HL-60/S4 treated with retinoic acid at 250 ng/mL for 4 days and 3 days (cell line): ENCODE results near the gene LCMT1.
"Not testable (repeated sequence)": the region's sequence is repeated elsewhere in the genome, so short reads cannot be mapped to it uniquely, and the experiment has no call there.

Source experiments
- in situ Hi-C: fragments of 300-500 bp; cut with MboI; formaldehyde crosslinking; loops from 2 replicates; pipeline ENCODE4 v1.7.0; 2022; ENCODE audit warnings: low sequenced_read_pairs

Gene LCMT1

DNA sequence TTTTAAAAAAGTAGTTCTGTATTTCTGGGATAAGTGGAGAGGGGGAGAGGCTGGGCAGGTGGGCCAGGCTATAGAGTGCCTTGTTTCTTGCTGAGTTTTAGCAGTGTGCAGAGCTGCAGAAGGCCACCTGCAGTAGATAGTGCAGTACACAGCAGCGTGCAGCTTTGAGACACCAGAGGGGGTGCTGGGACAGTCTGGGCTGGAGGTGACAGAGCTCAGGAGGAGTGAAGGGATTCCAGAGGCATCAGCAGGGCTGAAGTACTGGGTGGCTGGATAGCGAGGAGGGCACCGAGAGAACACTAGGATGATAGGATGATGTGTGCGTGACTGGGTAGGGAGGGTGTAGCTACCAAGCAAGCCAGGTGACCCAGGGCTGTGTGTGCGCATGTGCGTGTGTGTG is 26.6 kb downstream of the LCMT1 start:
- in situ Hi-C loops, result no loop called here

DNA sequence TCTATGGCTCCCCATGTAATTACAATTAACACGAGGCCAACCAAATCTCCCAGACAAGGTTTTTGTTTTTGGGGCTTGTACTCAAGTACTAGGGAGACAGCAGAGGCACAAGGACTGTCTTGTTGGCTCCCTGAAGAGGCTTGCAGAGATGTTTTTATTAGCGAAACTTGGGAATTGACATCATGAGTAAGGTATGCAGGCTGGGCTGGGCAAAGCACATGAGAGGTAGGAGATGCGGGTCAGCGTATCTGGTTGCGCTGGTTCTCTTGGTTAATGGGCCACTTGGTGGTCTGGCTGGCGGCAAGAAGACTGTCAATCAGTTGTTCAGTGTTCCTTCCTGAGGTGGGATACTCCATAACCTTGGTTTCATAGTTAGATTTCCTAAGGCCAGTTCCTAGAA is 28.9 kb downstream of the LCMT1 start:
- in situ Hi-C loops, result no loop called here

DNA sequence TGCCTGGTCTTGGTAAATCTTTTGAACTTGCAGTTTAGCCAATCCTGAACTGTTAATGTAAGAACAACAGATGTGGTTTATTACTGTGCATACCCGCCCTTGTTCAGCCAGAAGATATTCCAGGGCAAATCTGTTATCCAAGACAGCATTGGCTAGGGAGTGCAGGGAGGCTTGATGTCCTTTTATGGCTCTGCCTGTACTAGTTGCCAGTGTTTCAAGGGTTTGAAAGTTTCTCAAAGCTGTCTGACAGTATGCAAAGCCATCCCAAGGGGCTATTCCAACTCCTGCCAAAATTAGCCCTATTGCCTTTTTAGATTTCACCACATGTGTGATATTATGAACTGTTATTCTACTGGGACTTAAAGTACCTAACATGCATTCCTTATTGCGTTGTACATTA is 30.1 kb downstream of the LCMT1 start:
- in situ Hi-C loops, result no loop called here

GRCh38 chr16:25143928-25144327 is 32.4 kb downstream of the LCMT1 start:
- in situ Hi-C loops, result no loop called here

DNA sequence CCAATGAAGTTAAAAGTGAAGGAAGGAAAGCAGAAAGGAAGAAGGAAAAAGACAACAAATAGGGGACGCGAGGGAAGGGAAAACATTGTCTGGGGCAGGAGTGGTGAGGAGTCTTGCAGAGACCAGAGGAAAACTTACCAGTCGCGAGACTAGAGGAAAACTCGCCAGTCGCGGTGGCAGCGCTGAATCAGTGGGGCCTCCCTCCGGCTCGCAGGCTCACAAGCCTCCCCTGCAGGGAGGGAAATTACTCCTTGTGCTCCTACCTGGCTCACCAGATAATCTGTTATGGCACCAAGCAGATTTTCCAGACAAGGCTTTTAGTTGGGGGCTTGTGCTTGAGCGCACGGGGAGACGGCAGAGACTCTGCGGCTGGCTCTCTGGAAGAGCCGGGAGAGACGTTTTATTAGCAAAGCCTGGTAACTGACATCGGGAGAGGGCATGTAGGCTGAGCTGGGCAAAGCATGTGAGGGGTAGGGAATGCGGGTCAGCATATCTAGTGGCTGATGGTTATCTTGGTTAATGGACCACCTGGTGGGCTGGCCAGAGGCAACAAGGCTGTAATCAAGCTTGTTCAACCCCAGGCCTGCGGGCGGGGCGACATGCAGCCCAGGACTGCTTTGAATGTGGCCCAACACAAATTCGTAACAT is 37.1 kb downstream of the LCMT1 start:
- in situ Hi-C loops, result no loop called here

GRCh38 chr16:25151996-25152395 is 40.5 kb downstream of the LCMT1 start:
- in situ Hi-C loops, result no loop called here

DNA sequence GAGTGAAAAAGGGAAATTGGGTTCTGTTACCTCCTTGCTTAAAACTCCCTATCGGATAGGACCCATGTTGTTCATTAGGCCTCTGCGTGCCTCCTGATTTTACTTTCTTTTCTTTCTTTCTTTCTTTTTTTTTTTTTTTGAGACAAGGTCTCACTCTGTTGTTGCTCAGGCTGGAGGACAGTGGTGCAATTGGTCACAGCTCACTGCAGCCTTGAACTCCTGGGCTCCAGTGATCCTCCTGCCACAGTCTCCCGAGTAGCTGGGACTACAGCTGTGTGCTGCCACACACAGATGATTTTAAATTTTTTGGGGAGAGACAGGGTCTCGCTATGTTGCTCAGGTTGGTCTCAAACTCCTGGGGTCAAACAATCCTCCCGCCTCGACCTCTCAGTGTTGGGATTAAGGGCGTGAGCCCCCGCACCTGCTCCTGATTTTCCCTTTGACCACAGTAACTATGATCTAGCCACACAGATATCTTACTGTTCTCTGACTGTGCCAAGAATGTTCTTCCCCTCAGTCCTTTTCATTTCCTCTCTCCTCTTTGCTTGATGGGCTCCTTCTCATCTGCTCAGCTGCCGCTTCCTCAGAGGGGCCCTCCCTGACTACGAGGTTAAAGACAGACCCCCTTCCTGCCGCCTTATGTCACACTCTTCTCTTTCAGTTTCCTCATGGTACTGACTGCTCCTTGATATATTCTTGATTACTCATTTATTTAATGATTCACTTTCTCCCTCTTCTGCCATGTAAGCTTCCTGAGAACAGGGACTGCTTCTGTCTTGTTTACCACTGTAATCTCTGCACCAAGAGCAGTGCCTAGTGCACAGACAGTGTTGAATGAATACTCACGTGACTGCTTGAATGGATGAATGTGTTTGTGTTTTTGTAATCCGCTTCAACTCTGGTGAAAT is 44.3 kb downstream of the LCMT1 start:
- in situ Hi-C loops, result no loop called here

DNA sequence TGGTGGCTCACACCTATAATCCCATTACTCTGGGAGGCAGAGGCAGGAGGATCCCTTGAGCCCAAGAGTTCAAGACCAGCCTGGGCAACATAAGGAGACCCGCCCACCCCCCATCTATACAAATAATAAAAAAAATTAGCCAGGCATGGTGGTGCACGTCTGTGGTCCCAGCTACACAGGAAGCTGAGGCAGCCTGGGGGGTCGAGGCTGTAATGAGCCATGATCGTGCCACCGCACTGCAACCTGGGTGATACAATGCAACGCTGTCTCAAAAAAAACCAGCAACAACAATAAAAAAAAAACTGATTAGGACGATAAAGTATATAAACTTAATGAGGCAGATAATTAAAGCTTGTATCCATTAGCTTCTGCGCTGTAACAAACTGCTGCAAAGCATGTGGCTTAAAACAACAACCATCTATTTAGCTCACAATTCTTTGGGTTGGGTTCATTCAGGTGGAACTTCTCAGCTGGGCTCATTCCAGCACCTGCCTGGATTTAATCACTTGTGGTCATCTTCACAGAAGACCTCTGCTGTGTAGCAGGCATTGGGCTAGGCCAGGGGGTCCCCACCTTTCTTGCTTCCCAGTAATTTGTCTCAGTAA is 45.8 kb downstream of the LCMT1 start:
- in situ Hi-C loops, result no loop called here

- in situ Hi-C loops, result no loop called here
Observed at GRCh38 chr16:25158401-25158800, 46.9 kb downstream of the LCMT1 start.

DNA sequence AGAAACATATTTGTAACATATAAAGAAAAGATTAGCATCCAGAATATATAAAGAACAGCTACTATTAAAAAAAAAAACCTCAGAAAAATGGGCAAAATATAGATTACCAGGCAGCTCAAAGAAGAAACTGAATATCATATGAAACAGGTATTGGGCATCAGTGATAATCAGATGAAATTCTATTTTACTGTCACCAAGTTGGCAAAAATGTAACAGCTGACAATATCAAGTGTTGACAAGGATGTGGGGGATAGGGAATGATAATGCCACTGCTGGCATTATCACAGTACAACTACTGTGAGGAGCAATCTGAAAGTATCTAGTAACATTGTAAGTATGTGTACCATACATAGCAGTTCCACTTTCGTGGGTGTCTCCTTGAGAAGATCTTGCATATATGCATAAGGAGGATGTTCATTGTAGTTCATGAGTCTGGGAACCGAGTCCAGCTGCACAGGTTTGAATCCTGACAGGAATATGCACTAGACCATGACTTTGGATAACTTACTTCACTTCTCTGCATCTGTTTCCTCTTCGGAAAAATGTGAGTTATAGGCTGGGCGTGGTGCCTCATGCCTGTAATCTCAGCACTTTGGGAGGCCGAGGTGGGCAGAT is 50.3 kb downstream of the LCMT1 start:
- in situ Hi-C loops, result no loop called here

GRCh38 chr16:25163683-25164082 is 52.1 kb downstream of the LCMT1 start:
- in situ Hi-C loops, result no loop called here

DNA sequence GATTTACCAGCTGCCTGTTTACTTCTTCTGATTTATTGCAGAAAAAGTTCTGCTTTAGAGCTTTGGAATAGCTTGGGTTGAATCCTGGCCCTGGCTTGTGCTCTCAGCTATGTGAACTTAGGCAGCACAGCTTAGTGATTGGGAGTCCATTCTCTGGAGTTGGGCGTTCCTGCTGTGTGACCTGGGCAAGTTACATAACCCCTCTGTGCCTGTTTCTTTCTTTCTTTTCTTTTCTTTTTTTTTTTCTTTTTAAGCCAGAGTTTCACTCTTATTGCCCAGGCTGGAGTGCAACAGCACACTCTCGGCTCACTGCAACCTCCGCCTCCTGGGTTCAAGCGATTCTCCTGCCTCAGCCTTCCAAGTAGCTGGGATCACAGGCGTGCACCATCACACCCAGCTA is 53.7 kb downstream of the LCMT1 start:
- in situ Hi-C loops, result no loop called here

DNA sequence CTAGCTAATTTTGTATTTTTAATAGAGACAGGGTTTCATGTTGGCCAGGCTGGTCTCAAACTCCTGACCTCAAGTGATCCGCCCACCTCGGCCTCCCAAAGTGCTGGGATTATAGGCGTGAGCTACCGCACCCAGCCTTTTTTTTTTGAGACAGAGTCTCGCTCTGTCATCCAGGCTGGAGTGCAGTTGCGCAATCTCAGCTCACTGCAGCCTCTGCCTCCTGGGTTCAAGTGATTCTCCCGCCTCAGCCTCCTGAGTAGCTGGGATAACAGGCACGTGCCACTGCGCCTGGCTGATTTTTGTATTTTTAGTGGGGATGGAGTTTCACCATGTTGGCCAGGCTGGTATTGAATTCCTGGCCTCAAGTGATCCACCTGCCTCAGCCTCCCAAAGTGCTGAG is 56.4 kb downstream of the LCMT1 start:
- in situ Hi-C loops, result not testable (repeated sequence)

DNA sequence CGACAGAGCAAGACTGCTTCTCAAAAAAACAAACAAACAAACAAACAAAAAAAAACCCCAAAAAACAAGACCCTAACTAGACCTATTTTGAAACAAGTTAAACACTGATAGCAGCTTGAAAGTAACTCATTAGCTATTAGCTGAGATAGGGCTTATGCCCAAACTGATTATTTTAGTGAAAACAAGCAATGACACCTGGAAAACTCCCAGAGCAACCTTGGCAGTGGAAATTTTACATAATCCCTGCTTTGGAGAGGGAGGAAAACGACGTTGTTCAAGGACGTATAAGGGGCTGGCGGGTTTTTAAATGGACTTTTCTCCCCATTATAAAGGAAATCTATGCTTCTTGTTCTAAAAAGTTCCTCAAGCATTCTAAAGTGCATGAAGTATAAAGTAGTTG is 59.8 kb downstream of the LCMT1 start:
- in situ Hi-C loops, result no loop called here

DNA sequence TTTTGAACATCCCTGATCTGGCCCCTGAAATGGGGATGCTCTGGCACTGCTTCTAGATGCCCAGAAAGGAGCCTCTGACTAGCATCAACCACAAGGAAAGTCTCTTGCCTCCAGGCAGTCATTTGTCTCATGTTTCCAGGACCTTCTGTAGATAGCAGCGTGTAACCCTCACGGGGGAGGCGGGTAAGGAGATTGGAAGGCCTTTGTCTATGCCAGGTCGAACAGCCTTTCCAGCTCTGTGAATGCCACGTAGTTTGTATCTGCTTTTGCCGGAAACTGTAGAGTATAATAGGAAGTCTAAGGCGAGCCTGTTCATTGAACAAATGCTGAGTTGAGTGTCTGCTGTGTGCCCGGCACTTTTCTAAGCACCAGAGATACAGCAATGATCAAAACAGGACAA is 61.3 kb downstream of the LCMT1 start:
- in situ Hi-C loops, result no loop called here

- in situ Hi-C loops, result no loop called here
Observed at GRCh38 chr16:25174285-25174684, 62.7 kb downstream of the LCMT1 start.

GRCh38 chr16:25176136-25176535 is 64.6 kb downstream of the LCMT1 start:
- in situ Hi-C loops, result no loop called here

GRCh38 chr16:25177512-25177830 is 65.9 kb downstream of the LCMT1 start:
- in situ Hi-C loops, result no loop called here

- in situ Hi-C loops, result no loop called here
Observed at GRCh38 chr16:25177831-25178688, 66.5 kb downstream of the LCMT1 start.

DNA sequence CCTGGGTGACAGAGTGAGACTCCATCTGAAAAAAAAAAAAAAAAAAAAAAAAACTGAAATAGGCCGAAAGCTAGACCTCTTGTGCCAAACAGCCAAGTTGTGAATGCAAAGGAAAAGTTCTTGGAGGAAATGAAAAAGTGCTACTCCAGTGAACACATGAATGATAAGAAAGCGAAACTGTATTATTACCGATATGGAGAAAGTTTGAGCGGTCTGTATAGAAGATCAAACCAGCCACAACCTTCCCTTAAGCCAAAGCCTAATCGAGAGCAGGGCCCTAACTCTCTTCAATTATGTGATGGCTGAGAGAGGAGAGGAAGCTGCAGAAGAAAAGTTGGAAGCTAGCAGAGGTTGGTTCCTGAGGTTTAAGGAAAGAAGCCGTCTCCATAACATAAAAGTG is 69.7 kb downstream of the LCMT1 start:
- in situ Hi-C loops, result not testable (repeated sequence)

DNA sequence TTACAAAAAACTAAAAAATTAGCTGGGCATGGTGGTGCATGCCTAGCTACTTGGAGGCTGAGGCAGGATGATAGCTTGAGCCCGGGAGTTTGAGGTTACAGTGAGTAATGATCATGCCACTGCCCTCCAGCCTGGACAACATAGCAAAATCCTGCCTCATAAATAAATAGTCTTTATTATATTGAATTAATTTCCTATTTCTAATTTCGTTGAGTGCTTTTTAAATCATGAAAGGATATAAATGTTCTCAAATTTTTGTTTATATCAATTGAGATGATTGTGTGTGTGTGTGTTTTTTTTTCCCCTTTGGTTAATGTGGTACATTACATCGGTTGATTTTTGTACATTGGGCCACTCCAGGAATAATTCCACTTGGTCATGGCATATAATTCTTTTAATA is 73.2 kb downstream of the LCMT1 start:
- in situ Hi-C loops, result no loop called here
